Measurements from ENCODE around the gene COLEC12. TPM values are rescaled to one million over a fixed set of nuclear protein-coding genes. Genes with fewer than 3 reads are reported as not detected.

The COLEC12 gene
- total RNA-seq, 1 donor from 2014 or later: 8.3 TPM

DNA sequence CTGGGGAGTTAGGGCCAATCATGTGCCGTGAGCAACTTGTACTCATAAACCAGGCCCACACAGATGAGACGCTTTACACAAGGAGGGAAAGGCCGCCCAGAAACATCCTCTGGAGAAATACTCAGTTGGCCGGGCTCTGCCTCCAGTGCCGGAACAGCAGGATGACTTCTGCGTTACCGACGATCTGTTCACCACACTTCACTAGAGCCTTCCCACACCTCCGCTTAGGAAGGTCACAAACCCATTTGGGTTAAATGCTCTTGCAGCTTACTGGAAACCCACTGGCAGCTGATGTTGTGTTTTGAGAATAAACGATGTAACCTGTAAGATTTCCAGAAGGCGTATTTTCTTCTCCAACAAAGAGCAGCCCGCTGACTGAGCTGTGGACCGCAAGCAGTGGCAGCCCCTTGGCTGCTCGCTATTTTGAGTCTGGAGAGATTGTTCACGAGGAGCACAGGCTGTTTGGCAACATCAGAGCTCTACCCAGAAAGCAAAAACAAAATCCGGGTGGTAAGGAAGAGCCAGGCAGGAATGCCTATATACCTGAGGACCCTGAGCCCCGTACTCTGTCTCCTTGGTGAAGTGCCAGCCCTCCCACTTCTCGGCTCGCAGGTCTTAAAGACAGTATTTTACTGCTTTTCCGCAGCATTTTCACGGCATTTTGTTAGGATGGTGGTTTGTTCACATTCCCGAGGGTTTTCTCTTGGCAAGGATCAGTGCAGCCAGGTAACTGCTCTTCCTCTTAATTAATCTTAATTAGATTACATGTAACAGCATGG lies 44.0 kb downstream of the COLEC12 start:
- peak; percentile 85 for ATAC-seq
- DNase-seq: peak; percentile 68
- intact Hi-C loops (cut with micrococcal nuclease): no loop called here

DNA sequence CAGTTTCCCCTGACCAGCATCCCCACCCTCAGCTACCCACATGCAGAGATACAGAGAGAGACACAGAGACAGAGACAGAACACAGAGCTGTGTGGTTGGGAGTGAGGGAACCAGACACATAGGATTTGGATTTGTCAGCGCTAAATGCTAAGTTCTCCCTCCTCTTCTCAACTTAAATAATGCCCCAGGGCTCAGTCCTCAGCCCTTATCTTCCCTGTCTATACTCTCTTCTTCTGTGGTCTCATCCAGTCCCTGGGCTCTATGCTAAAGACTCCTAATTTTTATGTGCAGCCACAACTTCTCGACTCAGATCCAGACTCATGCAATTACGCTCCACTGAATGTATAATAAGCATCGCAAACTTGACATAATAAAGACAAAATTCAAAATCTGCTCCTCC lies 47.1 kb downstream of the COLEC12 start:
- intact Hi-C loops (cut with micrococcal nuclease): no loop called here
- ATAC-seq (no peak), DNase-seq (no peak)

DNA sequence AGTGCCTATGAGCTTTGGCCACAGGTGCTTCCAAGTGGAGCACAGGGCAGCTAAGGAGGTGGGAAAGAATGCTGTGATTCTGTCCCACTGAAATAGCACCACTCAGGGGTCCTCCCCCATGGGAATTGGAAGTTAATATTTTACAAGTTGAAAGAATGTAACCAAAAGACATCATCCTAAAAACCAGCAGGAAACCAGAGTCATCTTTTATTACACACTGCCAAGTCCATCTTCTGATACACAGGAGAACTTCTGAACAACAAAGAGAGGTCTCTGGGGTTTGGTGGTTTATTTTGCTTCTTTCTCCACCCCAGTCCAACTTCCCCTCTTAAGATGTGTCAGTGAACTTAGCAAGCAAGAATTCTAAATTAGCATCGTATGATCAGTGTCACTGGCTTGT lies 47.7 kb downstream of the COLEC12 start:
- ATAC-seq (no peak), DNase-seq (no peak)
- intact Hi-C loops (cut with micrococcal nuclease): no loop called here

GRCh38 chr18:449374-449773 lies 51.1 kb downstream of the COLEC12 start:
- intact Hi-C loops (cut with micrococcal nuclease): no loop called here
- ATAC-seq (peak; percentile 71), DNase-seq (peak; percentile 38)

DNA sequence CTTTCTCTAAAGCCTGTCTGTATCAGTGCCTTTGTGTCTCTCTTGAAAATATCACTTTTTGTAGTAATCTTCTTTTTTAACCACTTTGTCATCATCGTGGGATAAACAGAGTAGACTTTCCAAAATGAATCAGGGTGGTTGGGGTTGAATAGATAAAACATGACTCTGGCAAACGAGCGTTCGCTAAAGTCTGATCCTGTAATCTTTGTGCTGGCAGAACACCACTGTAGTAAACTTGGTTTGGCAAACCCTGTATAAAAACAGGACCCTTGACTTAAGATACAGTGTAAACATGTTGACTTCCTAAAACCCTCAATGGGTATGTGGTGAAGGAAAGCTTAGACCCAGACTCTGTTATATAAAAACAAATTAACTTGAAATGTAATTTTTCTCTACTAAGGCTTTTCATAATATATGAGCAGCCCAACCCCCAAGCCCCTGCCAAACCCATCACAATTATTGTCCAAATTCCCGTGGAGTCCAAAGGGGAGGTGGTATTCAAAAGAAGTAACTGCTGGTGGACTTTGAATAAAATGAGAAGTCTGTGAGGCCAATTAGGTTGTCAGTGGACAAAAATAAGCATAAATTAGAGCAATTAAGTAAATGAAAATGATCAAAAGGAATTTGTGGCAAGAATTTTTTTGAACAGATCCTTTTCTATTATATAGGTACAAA lies 52.2 kb downstream of the COLEC12 start:
- no peak for DNase-seq
- intact Hi-C loops (cut with micrococcal nuclease): no loop called here
- no peak for ATAC-seq

DNA sequence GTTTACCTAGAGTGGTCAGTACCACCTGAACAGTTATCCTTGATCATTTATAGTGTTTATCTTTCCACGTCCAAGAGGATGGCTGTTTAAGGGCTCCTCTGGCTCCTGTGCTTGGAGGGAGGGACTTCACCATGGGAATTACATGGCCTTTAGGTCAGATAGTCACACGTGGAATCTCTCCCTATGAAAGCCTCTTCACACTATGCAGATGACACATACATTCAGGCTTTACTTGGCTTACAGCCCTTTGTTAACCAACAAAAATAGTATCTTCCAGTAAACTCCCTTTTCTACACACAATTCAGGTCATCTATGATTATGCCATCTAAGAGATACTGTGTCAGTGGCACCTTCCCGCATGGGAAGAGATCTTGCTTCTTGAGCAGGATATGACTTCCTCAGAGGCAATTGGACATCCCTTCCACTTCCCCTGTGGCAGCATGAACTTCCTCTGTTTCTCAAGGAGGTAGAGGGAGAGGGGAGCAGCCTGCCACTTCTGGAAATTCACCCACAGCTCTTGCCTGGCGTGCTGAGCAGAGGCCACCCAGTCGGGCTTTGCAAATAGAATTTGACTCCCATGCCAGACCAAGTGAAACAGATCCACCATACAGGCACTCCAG lies 53.5 kb downstream of the COLEC12 start:
- ATAC-seq: peak; percentile 58
- peak; percentile 38 for DNase-seq
- intact Hi-C loops (cut with micrococcal nuclease): no loop called here

GRCh38 chr18:445055-445454 lies 55.4 kb downstream of the COLEC12 start:
- ATAC-seq: no peak
- DNase-seq: no peak
- intact Hi-C loops (cut with micrococcal nuclease): no loop called here

- ATAC-seq (no peak), DNase-seq (no peak)
- intact Hi-C loops (cut with micrococcal nuclease): no loop called here
Measured at GRCh38 chr18:438571-438970, 61.9 kb downstream of the COLEC12 start.

- DNase-seq: no peak
- intact Hi-C loops (cut with micrococcal nuclease): no loop called here
- ATAC-seq: no peak
Measured at GRCh38 chr18:435940-436339, 64.6 kb downstream of the COLEC12 start.

DNA sequence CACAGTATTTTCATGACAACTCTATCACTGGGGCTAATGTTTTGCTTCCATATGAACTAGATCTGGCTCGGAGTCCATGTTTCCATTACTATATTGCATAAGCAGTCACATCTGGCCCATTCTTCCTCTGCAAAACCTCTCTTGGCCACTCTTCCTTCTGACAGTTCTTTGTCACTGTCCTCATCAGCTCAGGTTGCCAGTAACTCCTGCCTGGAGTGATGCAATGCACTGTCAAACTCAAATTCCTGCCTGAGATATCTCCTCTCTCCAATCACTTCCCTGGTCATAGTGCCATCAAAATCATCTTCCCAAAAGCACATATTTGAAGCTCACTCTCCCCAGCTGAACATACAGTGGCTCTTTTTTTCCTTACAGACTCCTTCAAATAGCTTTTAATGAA lies 66.1 kb downstream of the COLEC12 start:
- DNase-seq: no peak
- intact Hi-C loops (cut with micrococcal nuclease): no loop called here
- peak; percentile 60 for ATAC-seq

GRCh38 chr18:433960-434359 lies 66.5 kb downstream of the COLEC12 start:
- intact Hi-C loops (cut with micrococcal nuclease): no loop called here
- ATAC-seq (no peak), DNase-seq (no peak)

- peak; percentile 50 for ATAC-seq
- intact Hi-C loops (cut with micrococcal nuclease): no loop called here
- no peak for DNase-seq
Measured at GRCh38 chr18:433298-433697, 67.2 kb downstream of the COLEC12 start.

GRCh38 chr18:432791-433190 lies 67.7 kb downstream of the COLEC12 start:
- ATAC-seq (peak; percentile 35), DNase-seq (no peak)
- intact Hi-C loops (cut with micrococcal nuclease): no loop called here

DNA sequence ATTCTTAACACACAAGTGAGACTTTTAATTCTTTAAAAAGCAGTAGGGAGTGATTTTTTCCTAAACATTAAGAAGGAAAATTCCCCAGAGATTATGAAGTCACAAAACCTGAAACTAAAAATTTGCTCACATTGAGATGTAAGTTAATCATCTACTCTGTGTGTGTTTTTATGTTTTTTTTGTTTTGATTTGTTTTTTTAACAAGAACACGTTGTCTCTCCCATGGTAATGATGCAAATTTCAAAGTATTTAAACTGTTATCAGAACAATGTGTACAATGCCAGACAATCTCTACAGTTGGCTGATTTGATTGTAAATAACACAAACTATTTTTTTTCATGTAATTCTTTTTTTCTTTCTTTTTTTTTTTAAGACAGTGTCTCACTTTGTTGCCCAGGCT lies 71.5 kb downstream of the COLEC12 start:
- intact Hi-C loops (cut with micrococcal nuclease): no loop called here
- ATAC-seq (no peak), DNase-seq (no peak)

DNA sequence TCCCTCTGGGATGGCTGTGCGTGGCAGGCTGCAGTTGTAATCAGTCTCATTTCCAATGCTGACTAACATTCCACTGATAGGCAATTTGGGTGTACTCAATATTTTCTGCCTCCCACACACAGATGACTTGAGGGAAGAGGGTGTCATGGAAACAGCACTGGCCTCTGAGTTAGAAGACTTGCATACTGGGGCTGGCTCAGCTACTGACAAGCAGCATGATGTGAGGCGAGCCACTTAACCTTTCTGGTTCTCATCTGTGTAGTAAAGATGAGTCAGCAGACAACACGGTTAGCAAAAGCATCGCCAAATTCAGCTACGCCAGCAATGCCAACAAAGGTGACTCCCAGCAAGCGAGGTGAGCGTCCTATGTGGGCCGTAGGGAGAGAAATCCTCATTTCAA lies 73.5 kb downstream of the COLEC12 start:
- DNase-seq (no peak), ATAC-seq (peak; percentile 61)
- intact Hi-C loops (cut with micrococcal nuclease): no loop called here

DNA sequence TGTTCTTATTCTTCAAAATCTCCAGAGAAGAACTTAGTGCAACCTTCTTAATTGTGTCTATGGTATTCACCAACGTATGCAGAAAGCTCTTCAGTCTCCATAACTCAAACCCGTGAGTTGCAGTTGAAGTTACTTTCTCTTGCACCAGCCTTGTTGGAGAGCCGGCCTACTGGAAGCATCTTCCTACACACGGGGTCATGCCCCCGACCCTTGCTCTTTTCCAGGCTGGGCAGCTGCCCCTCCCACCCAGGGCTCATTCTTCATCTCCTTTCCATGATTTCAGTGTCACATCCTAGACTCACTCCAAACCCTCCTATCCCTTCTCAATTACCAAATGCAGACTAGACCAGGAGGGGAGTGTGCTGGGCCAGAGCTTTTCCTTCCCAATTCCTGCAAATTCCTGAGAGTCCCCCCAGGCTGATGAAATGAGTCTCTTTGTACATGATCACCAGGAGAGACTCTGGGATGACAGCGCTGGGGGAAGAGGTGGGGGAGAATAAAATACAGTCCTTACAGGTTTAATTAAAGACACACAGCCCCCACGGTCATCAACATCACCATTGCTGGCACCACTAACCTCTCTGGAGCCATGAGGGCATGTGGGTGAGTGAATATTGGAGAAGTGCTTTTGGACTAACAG lies 75.3 kb downstream of the COLEC12 start:
- DNase-seq (no peak), ATAC-seq (no peak)
- intact Hi-C loops (cut with micrococcal nuclease): no loop called here

- intact Hi-C loops (cut with micrococcal nuclease): no loop called here
- no peak for DNase-seq
- ATAC-seq: peak; percentile 57
Measured at GRCh38 chr18:424668-425067, 75.8 kb downstream of the COLEC12 start.

- ATAC-seq (no peak), DNase-seq (no peak)
- intact Hi-C loops (cut with micrococcal nuclease): no loop called here
Measured at GRCh38 chr18:424071-424661, 76.3 kb downstream of the COLEC12 start.

DNA sequence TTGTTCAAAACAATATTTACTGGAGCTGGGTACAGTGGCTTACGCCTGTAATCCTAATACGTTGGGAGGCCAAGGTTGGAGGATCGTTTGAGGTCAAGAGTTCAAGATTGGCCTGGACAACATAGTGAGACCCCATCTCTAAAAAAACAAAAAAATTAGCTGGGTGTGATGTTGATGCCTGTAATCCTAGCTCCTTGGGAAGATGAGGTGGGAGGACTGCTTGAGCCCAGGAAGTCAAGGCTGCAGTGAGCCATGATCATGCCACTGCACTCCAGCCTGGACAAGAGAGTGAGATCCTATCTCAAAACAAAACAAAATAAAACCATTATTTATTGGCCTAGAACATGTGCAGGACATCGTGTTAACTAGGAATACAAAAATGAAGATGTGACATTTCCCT lies 77.5 kb downstream of the COLEC12 start:
- intact Hi-C loops (cut with micrococcal nuclease): no loop called here
- ATAC-seq: no peak
- no peak for DNase-seq

Measured in left ventricle myocardium superior (tissue), 1 donor.